GM21528 (cell line): ENCODE results near the gene EIF2B5.
"Not testable (repeated sequence)": the region's sequence is repeated elsewhere in the genome, so short reads cannot be mapped to it uniquely, and the experiment has no call there.

Experiments
- ATAC-seq: cut with Tn5 transposase; IDR thresholded peaks from one replicate; pipeline ENCODE4 v1.9.1; 2021; ENCODE audit warnings: mild to moderate bottlenecking, moderate library complexity; ENCODE audit not compliant: unreplicated experiment, low FRiP score

EIF2B5 gene

DNA sequence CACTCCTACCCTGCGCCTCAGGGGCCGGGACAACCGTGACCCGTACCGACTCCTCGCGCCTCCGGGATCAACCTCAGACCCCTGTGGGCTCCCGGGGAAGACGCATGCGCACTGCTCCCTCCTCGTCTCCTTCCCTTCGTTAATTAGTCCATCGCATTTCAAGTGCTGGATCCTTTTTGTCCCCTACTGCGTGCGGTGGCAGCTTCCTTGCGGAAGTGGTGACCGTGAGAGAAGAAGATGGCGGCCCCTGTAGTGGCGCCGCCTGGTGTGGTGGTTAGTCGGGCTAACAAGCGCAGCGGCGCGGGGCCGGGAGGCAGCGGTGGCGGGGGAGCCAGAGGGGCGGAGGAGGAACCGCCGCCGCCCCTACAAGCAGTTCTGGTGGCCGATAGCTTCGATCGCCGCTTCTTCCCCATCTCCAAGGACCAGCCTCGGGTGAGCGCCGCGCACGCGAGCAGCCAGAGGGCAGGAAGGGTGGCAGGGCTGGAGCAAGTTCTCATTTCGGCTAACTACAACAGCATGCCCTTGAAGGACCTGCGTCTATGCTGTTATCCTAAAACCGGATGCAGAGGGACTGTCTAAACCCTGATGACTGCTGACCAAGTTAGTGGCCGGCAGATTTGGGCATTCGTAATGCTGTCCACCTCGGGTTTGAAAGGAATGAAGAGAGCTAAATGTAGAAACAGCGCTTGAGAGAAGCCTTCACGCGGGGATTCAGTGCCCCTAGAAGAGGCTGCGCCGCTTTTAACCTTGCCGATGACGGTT is at the start of gene EIF2B5:
TSS of gene EIF2B5 (plus strand) at position 210 of the 762 bp plus-strand sequence. CDS start at position 238, 28 bp downstream.
- peak; percentile 88 for ATAC-seq

DNA sequence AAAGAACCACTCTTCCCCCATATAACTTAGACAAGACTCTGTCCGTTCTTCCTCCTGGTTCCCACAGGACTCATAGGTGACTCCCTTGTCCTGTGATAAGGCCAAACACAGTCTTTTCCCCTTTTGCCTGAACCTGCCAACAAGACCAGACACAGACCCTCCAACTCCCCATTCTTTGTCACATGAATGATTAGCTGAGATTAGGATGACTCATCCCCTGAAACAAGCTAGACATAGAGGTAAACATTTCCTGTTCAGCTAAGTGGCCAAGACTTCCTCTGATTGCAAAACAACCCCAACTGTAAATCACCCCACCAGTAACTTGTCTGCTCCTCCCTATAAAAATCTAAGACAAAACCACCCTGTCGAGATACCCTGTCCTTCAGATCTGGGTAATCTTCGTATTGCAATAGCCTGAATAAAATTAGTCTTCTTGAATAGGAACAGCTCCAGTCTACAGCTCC is 49.7 kb upstream of the EIF2B5 start:
- ATAC-seq = no peak

DNA sequence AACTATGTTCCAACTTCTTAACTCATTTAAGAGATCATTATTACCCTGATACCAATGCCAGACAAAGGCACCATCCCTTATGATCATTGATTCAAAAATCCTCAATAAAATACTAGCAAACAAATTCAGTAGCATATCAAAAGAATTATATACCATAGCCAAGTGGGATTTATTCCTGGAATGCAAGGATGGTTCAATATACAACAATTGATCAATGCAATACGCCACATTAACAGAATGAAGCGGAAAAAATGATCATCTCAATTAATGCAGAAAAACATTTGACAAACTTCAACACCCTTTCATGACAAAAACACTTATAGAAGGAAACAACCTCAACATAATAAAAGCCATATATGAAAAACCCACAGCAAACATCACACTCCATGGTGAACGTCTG is 43.0 kb upstream of the EIF2B5 start:
- no peak for ATAC-seq

DNA sequence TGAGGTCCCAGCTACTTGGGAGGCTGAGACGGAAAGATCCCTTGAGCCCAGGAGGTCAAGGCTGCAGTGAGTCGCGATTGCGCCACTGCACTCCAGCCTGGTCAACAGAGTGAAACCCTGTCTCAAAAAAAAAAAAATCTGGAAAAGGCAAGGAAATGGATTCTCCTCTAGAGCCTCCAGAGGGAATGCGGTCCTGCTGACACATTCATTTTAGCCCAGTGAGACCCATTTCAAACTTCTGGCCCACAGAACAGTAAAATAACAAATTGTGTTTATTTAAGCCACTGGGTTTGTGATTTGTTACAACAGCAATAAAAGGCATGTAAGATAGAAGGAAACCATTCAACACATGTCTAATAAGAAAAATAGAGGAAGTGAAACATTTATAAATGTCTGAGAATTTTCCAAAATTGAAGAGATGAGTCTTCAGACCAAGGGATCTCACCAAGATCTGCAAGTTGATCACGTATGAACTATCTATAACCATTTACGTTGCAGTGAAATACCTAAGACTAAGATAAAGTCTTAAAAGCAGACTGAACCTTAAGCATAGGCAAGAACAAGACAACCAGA is 38.3 kb upstream of the EIF2B5 start, which contains the start of gene HTR3E:
TSS of gene HTR3E (plus strand) at position 254 of the 573 bp plus-strand sequence. CDS start 466 bp downstream, outside the sequence.
- no peak for ATAC-seq

DNA sequence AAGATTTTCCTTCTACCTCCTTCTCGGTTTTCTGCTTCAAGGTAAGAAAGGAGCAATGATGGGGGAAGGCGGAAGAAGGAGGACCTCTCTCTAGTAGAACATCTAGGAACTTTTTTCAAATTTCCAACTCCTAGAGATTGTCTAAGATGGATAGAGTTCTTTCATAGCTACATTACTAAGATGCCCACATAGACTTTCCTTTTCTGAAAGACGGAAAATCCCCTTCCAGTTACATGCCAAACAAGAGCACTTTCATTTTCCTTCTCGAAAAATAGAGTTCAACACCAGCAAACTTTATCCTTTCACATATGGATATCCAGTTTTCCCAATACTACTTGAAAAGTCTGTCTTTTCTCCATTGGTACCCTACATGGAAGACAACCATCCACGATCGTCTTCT is 37.6 kb upstream of the EIF2B5 start:
- no peak for ATAC-seq

DNA sequence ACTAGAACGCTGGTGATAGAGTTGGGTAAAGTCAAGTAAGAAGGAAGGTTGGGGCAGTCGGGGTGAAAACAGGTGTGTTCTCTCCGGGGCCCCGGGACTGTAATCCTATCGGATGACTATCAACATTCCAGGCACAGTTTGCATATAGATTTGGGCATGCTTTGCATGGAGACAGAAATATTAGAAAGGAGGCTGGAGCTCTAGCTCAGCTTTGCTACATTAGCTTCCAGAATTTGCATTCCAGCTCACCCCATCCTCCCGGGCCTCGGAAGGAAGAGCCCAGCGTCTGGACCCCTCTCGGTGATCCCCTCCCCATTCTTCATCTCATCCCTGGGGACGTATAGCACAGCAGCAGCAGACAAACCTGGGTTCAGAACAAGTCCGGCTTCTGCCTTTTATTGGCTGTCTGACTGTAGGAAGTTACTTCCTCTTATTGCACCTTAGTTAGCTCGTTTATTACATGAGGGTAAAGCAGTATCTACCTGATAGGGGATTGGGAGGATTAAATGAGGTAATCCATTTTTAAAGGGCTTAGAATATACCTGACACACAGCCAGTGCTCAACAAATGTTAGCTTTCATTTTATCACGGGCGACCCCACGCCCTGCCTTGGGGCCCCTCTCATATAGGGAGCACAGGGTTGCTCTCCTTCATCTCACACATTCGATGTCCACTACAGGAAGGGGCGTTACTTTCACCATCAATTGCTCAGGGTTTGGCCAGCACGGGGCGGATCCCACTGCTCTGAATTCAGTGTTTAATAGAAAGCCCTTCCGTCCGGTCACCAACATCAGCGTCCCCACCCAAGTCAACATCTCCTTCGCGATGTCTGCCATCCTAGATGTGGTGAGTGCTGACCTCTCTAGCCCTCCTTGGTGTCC is 35.1 kb upstream of the EIF2B5 start:
- ATAC-seq = no peak

DNA sequence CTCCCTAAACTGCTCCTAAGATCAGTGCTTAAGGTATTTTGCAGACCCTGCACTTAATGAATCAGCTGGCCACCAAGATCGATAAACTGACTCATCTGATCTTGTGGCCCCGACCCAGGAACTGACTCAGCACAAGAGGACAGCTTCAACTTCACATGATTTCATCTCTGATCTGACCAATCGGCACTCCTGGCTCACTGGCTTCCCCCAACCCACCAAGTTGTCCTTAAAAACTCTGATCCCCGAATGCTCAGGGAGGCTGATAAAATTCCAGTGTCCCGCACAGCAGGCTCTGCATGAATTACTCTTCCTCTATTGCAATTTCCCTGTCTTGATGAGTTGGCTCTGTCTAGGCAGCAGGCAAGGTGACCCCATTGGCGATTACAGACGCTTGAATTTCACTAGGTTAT is 24.8 kb upstream of the EIF2B5 start:
- ATAC-seq = no peak

DNA sequence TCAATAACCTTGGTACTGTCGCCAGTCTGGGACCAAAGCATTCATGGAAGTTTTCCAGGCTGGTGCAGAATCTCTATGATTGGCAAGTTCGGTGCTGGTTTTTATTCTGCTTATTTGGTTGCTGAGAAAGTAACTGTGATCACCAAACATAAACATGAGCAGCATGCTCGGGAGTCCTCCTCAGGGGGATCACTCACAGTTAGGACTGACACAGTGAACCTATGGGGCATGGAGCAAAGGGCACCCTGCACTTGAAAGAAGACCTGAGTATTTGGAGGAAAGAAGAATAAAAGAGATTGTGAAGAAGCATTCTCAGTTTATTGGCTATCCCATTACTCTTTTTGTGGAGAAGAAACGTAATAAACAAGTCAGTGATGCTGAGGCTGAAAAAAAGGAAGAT is 19.1 kb upstream of the EIF2B5 start:
- ATAC-seq = no peak

DNA sequence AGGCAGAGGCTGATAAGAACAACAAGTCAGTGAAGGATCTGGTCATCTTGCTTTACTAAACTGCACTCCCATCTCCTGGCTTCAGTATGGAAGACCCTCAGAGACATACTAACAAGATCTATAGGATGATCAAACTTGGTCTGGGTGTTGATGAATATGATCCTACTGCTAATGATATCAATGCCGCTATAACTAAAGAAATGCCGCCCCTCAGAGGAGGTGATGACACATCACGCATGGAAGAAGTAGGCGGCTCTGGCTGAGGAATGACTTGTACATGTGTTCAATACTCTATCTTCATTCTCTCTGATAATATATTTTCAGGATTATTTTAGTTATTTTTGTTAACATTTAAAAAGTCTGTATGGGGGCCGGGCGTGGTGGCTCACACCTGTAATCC is 17.5 kb upstream of the EIF2B5 start:
- no peak for ATAC-seq

DNA sequence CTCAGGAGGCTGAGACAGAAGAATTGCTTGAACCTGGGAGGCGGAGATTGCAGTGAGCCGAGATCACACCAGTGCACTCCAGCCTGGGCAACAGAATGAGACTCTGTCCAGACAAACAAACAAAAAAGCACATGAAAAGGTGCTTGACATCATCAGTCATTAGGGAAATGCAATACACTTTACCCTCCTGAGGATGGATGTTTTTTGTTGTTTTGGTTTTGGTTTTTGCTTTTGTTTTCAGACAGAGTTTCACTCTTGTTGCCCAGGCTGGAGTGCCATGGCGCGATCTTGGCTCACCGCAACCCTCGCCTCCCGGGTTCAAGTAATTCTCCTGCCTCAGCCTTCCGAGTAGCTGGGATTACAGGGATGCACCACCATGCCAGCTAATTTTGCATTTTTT is 14.1 kb upstream of the EIF2B5 start:
- ATAC-seq = not testable (repeated sequence)

DNA sequence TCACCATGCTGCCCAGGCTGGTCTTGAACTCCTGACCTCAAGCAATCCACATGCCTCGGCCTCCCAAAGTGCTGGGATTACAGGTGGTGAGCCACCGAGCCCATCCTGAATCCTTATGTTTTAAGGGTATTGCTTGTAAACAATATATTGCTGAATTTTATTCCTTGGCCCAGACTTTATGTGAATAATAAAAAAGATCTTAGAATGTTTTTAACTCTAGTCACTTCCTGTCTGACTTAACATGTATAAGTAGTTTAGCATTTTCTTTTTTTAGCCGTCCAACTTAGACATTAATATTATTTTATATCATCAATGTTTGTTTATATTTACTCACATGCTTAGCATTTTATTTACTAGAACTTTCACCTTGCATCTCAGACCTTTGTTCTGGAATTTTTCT is 9.2 kb upstream of the EIF2B5 start:
- ATAC-seq = no peak

DNA sequence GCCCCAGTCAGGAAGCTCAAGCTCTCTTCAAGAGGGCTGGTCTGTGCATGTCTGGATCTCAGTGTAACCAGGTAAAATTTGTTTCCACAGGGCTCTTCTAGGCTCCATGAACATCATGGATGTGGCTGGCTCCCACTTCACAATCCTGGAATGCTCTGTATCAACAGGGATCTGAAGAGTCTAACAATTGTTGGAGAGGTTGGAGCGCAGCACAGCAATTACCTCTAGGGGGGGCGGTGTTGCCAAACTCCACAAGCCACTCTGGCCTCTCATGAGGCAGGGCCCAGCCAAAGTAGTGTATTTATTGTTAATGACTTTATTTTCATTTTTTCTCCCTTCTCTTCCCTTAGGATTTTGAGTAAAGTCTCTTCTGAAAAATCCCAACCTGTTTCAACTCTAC is 6.1 kb upstream of the EIF2B5 start:
- ATAC-seq = no peak

DNA sequence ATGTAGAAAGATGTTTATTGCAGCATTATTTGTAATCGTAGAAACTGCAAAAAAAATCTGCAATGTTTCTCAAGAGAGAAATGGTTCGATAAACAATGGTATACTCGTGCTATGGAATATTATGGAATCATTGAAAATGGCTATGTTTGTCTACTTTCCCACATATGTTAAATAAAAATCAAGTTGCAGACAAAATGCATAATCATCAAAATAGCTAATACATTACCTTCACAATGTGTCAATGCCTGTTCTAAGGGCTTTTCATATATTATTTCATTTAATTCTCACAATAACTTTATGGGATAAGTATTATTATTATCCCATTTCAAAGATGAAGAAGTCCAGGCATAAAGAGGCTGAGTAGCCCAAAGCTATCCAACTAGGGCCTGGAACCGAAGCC is 2.2 kb upstream of the EIF2B5 start:
- ATAC-seq = no peak

DNA sequence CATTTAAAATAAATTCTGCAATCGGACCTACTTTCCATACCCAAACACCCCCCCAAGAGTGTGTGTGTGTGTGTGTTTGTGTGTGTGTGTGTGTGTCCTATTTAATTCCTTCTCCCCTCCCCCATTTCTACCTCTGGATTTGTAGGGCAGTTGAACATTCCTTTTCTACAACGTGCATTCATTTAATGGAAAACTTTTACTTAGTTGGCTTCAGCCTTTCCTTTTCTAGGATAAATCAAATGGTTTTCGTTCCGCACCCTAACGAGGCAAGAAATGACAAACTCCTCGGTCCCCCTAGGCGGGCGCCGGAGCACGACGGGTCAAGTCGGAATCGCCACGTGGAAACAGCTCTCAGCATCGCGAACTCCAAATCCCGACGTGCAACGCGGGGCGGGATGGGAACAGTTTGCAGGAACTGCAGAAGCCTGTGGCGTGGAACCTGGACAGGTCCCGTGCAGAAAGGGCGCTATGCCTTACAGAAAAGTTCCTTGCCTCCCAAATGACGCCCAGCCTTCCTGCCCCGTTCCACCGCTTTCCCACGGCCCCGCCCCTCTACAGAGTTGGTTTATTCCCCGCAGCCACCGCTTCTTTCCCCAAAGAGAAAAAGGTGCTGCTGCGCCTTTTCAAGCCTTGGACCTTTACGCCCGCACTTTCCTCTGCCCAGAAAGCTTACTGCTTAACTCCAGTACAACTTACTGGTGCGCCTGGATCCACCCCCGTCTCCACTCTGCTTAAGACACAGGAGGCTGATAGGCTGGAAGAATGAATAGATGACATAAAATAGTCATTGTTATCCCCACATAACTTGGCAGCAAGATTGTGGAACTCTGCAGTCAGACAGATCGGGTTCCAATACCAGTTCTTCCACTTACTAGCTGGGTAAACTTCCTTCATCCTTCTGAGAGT is 1.1 kb upstream of the EIF2B5 start:
- ATAC-seq = no peak

DNA sequence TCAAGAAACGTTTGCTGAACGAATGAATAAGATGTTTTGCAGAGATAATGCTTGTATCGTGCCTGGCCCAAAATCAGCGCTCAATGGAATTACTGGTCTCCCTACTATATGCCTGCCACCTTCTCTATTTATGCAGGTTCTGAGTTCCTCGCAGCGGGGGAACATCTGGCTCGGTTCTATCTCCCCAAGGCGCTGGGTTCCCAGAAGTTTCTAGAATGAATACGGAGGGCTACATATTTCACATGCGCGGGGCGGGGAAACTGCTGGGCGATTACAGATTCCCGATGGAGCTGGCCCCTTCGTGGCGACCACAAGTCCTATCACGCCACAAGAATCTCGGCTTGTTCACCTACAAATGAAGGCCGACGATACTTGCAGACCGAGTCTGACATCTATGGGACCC is 411 bp upstream of the EIF2B5 start:
- peak; percentile 30 for ATAC-seq

DNA sequence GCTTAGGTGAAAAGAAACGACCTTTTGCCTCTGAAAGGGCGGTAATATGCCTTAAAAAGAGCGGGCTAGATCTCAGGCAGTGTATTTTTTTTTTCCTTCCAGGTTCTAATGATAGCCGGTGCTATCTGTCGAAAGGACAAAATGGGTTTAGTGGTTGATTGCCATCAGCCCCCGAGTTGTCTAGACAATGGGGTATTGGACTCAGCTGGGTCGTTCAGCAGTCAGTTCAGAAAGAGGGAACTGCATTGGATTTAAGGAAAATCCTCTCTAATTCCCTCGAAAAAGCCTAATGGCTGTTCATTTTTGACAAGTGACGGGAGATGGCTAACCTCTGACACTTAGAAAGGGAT is 728 bp downstream of the EIF2B5 start:
- ATAC-seq = no peak

DNA sequence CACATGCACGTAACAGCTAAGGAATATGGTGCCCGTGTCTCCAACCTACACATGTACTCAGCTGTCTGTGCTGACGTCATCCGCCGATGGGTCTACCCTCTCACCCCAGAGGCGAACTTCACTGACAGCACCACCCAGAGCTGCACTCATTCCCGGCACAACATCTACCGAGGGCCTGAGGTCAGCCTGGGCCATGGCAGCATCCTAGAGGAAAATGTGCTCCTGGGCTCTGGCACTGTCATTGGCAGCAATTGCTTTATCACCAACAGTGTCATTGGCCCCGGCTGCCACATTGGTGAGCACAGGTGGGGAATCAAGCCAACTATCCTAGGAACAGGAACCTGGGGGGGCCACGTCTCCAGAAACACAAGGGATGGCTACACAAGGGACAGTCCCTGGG is 5.3 kb downstream of the EIF2B5 start:
- ATAC-seq = no peak

DNA sequence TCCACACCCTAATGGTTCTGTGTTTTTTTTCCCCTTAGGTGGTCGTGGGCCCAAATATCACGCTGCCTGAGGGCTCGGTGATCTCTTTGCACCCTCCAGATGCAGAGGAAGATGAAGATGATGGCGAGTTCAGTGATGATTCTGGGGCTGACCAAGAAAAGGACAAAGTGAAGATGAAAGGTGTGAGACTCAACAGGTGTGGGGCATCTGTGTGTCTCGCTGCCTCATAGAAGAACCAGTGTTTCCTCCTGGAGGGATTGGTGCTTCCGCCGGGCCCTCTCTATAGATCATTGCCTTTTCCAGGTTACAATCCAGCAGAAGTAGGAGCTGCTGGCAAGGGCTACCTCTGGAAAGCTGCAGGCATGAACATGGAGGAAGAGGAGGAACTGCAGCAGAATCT is 7.0 kb downstream of the EIF2B5 start:
- no peak for ATAC-seq

DNA sequence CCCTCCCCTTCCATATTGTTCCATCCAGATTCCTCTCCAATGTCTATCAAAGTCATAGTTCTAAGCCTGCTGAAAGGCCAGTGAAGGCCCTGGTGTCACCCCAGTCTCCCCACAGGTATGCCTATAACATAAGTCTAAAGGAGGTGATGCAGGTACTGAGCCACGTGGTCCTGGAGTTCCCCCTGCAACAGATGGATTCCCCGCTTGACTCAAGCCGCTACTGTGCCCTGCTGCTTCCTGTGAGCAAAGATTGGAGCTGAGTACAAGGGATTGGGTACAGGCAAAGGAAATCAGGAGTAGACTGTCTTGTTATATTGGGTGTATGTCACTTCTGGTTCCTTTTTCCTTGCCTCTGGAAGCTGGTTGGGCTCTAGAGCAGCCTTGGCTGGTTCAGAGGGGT is 8.2 kb downstream of the EIF2B5 start:
- no peak for ATAC-seq

DNA sequence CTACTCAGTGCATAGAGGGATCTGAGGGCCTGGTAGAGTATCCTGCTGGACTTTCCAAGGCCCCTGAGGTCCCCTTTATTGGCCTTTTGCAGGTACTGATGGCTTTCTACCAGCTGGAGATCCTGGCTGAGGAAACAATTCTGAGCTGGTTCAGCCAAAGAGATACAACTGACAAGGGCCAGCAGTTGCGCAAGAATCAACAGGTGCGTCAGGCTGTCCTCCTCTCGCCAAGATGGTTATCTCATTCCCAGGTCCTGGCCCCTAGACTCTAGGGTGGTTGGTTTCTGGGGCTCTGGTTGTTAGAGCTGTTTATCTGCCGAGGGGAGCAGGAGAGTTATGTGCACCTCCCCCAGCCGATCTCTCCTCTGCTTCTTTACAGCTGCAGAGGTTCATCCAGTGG is 9.3 kb downstream of the EIF2B5 start:
- no peak for ATAC-seq
